ENCODE results near the gene APC. TPM values are rescaled to one million over a fixed set of nuclear protein-coding genes. Genes with fewer than 3 reads are reported as not detected.

The APC gene
- total RNA-seq, 1 experiment from 2014 or later: 40.0 TPM

DNA sequence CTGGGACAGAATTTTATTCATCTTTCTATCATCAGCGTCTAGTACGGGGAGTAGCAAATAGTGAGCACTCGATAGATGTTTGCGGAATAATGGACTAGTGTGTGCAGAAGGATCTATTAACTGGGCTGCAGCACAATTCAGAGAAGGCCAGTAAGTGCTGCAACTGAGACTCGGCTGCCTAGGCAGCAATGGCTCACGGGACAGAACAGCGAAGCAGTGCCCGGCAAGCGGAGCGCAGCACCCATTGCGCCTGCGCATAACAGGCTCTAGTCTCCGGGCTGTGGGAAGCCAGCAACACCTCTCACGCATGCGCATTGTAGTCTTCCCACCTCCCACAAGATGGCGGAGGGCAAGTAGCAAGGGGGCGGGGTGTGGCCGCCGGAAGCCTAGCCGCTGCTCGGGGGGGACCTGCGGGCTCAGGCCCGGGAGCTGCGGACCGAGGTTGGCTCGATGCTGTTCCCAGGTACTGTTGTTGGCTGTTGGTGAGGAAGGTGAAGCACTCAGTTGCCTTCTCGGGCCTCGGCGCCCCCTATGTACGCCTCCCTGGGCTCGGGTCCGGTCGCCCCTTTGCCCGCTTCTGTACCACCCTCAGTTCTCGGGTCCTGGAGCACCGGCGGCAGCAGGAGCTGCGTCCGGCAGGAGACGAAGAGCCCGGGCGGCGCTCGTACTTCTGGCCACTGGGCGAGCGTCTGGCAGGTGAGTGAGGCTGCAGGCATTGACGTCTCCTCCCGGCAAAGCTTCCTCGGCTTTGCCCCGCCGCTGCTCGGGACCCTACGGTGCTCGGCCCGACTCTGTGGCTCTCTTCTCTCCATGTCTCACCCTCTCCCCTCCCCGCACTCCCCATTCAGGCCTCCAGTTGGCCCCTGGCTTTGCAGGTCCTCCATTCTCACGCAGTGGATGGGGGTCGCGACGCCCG lies 30.2 kb upstream of the APC start (continued):
- TF ChIP-seq, protein P1, sequence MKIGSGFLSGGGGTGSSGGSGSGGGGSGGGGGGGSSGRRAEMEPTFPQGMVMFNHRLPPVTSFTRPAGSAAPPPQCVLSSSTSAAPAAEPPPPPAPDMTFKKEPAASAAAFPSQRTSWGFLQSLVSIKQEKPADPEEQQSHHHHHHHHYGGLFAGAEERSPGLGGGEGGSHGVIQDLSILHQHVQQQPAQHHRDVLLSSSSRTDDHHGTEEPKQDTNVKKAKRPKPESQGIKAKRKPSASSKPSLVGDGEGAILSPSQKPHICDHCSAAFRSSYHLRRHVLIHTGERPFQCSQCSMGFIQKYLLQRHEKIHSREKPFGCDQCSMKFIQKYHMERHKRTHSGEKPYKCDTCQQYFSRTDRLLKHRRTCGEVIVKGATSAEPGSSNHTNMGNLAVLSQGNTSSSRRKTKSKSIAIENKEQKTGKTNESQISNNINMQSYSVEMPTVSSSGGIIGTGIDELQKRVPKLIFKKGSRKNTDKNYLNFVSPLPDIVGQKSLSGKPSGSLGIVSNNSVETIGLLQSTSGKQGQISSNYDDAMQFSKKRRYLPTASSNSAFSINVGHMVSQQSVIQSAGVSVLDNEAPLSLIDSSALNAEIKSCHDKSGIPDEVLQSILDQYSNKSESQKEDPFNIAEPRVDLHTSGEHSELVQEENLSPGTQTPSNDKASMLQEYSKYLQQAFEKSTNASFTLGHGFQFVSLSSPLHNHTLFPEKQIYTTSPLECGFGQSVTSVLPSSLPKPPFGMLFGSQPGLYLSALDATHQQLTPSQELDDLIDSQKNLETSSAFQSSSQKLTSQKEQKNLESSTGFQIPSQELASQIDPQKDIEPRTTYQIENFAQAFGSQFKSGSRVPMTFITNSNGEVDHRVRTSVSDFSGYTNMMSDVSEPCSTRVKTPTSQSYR (CRISPR knock-in tag; IDR thresholded peaks at IDR 0.05): peak; percentile 36; the same call in 1 of the 2 replicates
- TF ChIP-seq NR1H2 (CRISPR knock-in tag; IDR thresholded peaks at IDR 0.05) (no peak), ZNF423 (CRISPR knock-in tag; IDR thresholded peaks at IDR 0.05) (no peak), ELF4 (CRISPR knock-in tag; IDR thresholded peaks at IDR 0.05; ENCODE audit: low read depth) (no peak), CREB1 (CRISPR knock-in tag; IDR thresholded peaks at IDR 0.05) (no peak), TP53 (CRISPR knock-in tag; IDR thresholded peaks at IDR 0.05) (no peak), JUN (CRISPR knock-in tag; IDR thresholded peaks at IDR 0.05) (0 out of 2 replicates have a peak, but pooled peaks have one; percentile 37), ZNF671 (CRISPR knock-in tag; IDR thresholded peaks at IDR 0.05) (no peak), NFATC4 (CRISPR knock-in tag; IDR thresholded peaks at IDR 0.05) (no peak), CBFB (CRISPR knock-in tag; IDR thresholded peaks at IDR 0.05; ENCODE audit: low read depth) (no peak; the same call in 1 of the 2 replicates), NR2C2 (CRISPR knock-in tag; IDR thresholded peaks at IDR 0.05) (no peak), ZNF232 (CRISPR knock-in tag; IDR thresholded peaks at IDR 0.05) (no peak), ZNF219 (CRISPR knock-in tag; IDR thresholded peaks at IDR 0.05; ENCODE audit: borderline replicate concordance) (0 out of 2 replicates have a peak, but pooled peaks have one; percentile 26), SMAD4 (CRISPR knock-in tag; IDR thresholded peaks at IDR 0.05) (no peak), OVOL2 (CRISPR knock-in tag; IDR thresholded peaks at IDR 0.05; ENCODE audit: borderline replicate concordance) (no peak), ZNF317 (CRISPR knock-in tag; IDR thresholded peaks at IDR 0.05; ENCODE audit: borderline replicate concordance, low read depth) (no peak), ESRRA (CRISPR knock-in tag; IDR thresholded peaks at IDR 0.05; ENCODE audit: borderline replicate concordance) (no peak; the same call in 1 of the 2 replicates), HMGA2 (CRISPR knock-in tag; IDR thresholded peaks at IDR 0.05) (no peak), FOXK1 (CRISPR knock-in tag; IDR thresholded peaks at IDR 0.05) (no peak; the same call in 1 of the 2 replicates), CREM (CRISPR knock-in tag; IDR thresholded peaks at IDR 0.05) (no peak), SP1 (CRISPR knock-in tag; conservative IDR thresholded peaks at IDR 0.05) (peak; percentile 64), ZNF263 (CRISPR knock-in tag; IDR thresholded peaks at IDR 0.05; ENCODE audit: low read depth) (peak; percentile 57; the same call in 1 of the 2 replicates)
- TF ChIP-seq, protein P2, sequence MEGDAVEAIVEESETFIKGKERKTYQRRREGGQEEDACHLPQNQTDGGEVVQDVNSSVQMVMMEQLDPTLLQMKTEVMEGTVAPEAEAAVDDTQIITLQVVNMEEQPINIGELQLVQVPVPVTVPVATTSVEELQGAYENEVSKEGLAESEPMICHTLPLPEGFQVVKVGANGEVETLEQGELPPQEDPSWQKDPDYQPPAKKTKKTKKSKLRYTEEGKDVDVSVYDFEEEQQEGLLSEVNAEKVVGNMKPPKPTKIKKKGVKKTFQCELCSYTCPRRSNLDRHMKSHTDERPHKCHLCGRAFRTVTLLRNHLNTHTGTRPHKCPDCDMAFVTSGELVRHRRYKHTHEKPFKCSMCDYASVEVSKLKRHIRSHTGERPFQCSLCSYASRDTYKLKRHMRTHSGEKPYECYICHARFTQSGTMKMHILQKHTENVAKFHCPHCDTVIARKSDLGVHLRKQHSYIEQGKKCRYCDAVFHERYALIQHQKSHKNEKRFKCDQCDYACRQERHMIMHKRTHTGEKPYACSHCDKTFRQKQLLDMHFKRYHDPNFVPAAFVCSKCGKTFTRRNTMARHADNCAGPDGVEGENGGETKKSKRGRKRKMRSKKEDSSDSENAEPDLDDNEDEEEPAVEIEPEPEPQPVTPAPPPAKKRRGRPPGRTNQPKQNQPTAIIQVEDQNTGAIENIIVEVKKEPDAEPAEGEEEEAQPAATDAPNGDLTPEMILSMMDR (IDR thresholded peaks at IDR 0.05): no peak
- TF ChIP-seq, protein P3, sequence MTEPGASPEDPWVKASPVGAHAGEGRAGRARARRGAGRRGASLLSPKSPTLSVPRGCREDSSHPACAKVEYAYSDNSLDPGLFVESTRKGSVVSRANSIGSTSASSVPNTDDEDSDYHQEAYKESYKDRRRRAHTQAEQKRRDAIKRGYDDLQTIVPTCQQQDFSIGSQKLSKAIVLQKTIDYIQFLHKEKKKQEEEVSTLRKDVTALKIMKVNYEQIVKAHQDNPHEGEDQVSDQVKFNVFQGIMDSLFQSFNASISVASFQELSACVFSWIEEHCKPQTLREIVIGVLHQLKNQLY (CRISPR knock-in tag; IDR thresholded peaks at IDR 0.05): no peak
- TF ChIP-seq, protein P4, sequence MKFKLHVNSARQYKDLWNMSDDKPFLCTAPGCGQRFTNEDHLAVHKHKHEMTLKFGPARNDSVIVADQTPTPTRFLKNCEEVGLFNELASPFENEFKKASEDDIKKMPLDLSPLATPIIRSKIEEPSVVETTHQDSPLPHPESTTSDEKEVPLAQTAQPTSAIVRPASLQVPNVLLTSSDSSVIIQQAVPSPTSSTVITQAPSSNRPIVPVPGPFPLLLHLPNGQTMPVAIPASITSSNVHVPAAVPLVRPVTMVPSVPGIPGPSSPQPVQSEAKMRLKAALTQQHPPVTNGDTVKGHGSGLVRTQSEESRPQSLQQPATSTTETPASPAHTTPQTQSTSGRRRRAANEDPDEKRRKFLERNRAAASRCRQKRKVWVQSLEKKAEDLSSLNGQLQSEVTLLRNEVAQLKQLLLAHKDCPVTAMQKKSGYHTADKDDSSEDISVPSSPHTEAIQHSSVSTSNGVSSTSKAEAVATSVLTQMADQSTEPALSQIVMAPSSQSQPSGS (CRISPR knock-in tag; IDR thresholded peaks at IDR 0.05; ENCODE audit: borderline replicate concordance, low read depth): no peak
- TF ChIP-seq, protein P5, sequence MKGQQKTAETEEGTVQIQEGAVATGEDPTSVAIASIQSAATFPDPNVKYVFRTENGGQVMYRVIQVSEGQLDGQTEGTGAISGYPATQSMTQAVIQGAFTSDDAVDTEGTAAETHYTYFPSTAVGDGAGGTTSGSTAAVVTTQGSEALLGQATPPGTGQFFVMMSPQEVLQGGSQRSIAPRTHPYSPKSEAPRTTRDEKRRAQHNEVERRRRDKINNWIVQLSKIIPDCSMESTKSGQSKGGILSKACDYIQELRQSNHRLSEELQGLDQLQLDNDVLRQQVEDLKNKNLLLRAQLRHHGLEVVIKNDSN (CRISPR knock-in tag; IDR thresholded peaks at IDR 0.05): no peak
- TF ChIP-seq, protein P6, sequence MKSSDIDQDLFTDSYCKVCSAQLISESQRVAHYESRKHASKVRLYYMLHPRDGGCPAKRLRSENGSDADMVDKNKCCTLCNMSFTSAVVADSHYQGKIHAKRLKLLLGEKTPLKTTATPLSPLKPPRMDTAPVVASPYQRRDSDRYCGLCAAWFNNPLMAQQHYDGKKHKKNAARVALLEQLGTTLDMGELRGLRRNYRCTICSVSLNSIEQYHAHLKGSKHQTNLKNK (CRISPR knock-in tag; IDR thresholded peaks at IDR 0.05): no peak
- TF ChIP-seq, protein P7, sequence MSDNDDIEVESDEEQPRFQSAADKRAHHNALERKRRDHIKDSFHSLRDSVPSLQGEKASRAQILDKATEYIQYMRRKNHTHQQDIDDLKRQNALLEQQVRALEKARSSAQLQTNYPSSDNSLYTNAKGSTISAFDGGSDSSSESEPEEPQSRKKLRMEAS (CRISPR knock-in tag; IDR thresholded peaks at IDR 0.05): peak; percentile 42; the same call in 1 of the 2 replicates
- TF ChIP-seq, protein P8, sequence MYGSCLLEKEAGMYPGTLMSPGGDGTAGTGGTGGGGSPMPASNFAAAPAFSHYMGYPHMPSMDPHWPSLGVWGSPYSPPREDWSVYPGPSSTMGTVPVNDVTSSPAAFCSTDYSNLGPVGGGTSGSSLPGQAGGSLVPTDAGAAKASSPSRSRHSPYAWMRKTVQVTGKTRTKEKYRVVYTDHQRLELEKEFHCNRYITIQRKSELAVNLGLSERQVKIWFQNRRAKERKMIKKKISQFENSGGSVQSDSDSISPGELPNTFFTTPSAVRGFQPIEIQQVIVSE (CRISPR knock-in tag; IDR thresholded peaks at IDR 0.05; ENCODE audit: borderline replicate concordance): no peak

Data from WTC11 (cell line).